ENCODE data around the gene ZNF385A.
A peak's percentile ranks its signal among the peaks of the same experiment; 100 is the strongest.
"Not testable (repeated sequence)": the region's sequence is repeated elsewhere in the genome, so short reads cannot be mapped to it uniquely, and the experiment has no call there.

The ZNF385A gene

DNA sequence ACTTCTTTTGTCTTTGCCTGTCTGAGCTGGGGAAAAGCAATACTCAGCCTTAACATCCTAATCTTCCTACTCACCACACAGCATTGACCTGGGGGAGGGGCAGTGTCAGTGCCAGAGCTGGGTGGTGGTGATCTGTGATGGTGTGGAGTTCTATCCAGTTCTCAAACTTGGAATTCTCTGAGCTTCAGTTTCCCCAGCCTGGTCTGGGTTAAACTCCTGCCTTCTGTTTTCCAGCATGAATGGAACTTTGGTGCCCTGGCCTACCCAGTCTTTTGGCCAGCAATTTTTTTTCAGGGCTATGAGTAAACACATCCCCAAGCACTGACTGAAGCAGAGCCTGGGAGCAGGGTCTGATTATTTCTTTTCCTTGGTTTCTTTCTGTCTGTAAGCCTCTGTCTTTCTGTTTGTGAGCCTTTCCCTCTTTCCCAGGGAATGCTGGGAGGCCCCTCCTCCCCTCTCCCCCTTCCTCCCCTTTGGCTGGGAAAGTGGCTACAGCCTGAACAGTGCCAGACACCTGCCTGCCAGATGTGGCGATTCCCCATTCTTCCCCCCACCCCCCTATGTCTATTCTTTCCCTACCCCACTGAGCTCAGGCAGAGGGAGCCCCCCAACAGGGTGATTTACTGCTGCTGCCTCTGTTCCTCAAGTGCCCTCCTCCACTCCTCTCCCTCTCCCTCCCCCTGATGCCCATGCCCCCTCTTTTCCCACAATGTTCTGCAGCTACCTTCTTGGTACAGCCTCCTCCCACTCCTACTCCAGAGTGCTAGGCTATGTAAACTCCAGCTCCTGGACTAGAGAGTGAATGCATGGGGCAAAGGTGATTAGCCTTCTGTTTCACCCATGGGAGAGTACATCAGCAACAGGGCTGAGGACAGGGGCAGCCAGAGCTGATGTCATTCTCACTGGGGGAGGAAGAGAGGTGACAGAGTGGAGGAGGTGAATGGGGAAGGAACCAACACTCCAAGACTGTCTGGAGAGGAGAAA lies 31.4 kb downstream of the ZNF385A start:
- no peak for DNase-seq

DNA sequence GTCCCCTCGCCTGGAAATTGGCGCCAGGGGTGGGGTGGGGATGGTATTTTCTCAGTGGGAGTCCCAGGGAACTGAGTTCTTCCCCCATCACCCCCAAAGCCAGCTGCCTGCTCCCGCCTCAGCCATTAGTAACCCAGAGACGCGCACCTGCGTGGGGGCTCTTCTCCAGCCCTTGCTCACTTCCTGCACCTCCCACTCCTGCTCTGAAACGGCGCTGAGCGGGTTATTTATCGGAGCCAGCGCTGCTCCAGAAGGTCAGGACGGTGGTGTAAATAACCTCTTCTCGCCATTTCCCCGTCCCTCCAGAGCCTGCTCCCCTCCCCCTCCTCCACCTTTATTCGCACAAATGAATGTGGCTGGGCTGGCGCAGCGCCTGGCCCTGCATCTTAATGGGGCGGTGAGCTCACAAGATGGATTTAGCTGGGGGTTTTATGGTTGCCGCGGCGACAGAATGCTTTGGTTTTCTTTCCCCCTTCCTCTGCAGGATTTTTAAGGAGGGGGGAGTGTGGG lies 32.5 kb downstream of the ZNF385A start:
- peak; percentile 43 for DNase-seq

DNA sequence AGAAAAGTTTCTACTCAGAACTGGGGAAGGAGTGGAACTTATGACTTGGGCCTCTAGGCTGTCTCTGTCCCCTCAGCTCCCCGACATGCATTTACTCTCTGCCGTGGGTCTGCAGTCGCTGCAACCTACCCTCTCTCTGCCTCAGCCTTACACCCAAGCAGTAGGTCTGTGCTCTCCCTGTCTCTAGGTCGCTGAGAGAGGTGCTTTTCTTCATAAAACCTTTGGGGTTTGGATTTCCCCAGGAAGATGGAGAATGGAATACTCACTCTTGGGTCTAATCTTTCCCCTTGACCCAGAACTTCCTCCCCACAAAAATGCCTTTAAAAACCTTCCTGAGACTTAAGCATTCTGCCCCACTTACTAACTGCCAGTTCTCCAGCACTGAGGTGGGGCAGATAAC lies 33.2 kb downstream of the ZNF385A start:
- no peak for DNase-seq

DNA sequence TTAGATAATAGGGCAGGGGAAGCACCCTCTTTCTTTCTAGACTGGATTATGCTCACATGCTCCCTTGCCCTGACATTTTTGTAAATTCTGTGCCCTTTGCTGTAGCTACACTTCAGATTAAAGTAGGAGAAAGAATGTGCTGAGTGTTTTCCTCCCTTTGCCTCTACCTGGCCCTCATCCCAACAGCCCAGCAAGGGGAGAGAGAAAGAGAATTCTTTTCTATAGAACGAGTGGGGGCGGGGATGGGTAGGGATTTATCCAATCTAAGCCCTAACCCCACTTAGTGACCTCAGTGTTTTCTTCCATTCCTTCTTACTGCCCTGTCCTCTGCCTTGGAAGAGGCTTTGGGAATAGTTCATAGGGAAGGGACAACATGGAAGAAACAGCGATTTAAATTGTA lies 33.8 kb downstream of the ZNF385A start:
- no peak for DNase-seq

DNA sequence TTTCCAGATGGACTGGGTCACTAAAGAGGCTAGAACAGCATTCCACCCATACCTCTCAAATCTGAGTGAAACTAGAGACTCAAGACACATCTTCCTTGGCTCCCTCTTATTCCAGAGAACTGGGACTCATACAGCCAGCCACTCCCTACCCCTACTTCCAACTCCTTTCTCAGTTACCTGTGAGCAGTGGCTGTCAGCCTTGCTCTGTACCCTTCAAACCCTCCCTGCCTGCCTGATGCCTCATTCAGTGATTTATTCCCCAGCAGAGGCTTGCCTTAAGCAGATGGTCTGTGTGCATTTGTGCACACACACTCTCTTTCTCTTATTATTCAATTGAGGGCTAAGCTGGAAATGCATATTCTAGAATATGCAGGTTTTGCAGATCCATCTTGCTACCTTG lies 34.9 kb downstream of the ZNF385A start:
- no peak for DNase-seq

DNA sequence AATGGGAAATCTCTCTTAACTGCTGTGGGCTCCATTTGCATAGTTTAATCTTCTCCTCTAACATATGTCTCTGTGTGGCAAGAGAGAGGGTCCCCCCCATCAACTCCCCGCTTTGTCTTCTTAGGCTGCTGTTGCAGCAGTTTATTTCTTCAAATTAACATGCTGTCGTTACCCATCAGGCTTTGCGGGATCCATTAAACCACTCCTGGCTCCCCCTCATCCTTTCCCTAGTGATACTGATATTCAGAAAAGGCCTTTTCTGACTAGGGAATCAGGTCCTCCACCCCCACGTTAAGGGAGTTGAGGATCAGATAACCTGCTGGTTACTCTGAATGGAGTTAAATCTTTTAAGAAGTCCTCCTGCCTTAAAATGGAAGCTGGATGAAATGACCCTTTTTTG lies 35.5 kb downstream of the ZNF385A start:
- DNase-seq = no peak

DNA sequence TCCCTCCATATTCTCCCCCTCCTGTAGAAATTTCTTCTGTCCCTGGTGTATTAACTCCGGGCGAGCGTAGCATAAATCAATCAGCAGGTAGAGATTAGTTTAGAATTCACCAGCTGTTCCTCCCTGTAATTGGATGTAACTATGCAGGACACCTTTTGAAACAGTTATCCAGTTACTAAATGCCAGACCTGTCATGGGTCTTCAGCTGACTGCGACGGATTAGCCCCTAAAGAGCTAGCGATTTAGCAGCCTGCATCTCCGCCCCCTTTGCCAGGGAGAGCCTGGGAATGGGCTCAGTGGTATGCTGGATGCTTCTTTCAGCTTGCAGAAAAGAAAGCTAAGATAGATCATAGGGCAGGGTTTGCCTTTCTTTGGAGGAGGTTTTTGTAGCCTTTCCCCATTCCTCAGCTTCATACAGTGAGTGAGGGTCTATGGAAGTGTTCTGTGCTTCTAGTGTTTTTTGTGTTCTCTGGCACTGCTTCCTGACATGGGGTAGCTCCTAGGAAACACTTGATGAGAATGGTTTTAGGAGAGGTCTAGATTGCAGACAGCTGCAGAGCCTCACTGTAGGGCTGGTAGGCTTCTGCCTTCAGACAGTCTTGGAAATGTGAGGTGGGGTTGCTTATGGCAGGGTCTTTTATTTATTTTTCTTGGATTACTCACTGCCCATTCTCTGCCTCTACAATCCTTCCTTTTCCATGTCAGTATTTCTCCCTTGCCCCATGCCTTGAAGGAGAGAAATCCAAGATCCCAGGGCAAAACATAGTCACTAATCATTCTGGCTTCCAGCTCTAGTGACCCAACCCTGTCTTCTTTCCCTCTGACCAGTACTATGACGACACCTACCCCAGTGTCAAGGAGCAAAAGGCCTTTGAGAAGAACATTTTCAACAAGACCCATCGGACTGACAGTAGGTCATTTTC lies 42.9 kb downstream of the ZNF385A start:
- DNase-seq = no peak

DNA sequence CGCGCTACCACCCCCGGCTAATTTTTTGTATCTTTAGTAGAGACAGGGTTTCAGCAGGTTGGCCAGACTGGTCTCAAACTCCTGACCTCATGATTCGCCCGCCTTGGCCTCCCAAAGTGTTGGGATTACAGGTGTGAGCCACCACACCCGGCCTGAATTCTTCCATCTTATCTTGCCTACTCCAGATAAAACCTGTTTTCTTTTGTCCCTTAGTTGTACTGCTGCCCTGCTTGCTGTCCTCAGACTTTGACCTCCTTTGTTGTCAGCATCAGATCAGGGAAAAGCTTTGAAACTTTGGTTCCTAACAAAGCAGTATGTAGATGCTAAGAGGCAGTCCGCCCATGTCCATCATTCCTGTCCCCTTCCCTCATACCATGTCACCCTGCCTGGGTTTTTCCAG lies 43.7 kb downstream of the ZNF385A start:
- DNase-seq = no peak

DNA sequence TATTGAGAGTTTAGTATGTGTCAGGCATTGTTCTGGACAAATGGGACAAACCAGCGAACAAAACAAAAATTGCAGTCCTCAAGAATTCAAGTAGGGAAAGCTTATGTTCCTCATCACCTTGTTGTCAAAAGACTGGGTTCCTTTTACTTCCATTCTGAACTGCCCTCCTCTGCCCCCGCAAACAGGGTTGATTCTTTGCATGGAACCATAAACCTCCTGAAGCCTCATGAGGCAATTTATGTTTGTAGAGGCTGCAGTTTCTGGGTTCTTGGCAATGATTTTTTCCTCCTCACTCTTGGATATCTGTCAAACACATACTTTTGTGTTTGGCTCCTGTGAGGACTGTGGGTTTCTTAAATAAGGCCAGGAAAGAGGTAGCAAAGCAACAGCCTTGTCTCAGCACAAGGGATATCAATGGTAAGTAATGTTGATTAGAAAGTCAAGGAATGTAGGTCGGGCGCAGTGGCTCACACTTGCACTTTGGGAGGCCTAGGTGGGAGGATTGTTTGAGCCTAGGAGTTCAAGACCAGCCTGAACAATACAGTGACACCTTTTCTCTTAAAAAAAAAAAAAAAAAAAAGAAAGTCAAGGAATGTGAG lies 45.7 kb downstream of the ZNF385A start:
- no peak for DNase-seq

DNA sequence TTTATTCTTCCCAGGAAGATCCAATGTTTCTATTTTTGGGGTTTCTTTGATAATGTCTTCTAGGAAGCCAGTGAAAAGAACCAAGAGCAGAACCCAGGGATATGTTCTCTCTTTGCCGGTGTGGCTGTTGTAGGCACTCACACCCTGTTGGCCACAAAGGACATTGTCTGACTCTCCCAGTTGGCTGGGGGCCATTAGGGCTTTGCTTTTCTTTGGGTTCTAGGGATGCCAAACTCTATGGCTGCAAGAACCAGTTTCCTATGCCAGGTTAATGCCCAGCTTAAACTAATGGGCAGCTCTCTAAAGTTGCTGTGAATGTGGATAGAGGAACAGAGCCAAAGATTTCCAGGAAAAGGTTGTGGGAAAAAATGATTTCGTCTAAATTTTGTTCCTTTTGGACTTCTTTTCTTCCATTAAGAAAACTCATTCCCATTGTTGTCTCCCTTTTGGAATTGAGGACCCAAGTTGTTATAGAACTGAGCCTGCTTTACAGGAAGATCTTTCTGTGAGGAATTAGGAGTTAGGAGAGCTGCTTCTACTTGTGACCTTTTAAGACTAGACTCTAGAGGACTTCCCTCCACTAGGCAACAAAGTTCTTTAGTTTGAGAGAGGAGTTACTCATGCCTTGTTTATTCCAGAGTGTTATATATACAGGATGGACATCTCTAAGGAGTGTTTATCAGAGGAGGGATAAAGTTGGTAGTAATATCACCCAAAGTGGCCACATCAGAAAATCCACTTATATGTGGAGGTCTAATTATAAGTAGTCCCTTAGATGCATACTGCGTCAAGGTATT lies 46.5 kb downstream of the ZNF385A start:
- DNase-seq = no peak

DNA sequence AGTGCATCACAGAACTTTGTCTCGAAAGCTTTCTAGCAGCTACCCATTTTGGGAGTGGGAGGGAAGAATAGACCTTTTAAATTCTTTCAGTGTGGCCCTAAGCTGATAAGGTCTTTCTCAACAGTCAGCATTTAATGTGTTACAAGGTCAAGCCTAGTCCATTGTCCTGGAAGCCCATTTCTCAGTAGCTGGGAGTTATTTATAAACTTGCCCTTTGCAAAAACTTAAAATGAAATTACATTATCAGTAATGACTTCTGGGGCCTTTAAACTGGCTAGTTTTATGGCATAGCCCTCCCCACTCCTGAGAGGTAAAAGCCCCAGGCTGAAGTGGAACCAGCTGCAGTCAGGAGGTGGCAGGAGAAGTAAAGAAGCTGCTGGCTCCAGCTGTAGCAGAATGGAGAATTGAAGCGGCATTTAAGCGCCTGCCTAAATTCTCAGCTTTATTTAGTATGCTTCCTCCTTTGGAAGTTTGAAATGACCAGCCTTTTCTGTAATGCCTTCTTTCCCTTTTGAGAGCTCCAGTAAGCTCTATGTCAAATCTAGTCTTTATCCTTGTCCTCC lies 47.2 kb downstream of the ZNF385A start:
- DNase-seq = no peak

DNA sequence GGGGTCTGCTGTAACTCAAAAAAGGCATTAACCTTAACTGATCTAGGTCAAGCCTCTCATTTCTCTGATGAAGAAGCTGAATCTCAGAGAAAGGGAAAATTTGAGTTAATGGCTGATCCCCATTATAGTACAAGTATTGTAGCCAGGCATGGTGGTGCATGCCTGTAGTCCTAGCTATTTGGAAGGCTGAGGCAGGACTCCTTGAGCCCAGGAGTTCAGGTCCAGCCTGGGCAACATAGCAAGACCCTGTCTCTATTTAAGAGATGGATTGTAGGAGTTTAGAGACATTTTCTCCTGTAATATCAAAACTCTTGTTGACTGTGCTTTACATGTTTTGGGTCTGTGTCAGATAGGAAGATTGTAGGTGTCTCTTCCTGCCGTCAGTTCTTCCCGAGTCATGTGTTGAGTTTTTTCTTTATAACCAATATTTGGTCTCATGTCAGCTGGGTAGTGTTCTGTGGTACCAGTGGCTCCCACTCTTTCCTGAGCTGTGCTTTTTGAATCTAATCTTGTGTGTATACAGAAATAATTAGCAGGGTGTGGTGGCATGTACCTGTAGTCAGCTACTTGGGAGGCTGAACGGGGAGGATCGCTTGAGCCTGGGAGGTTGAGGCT lies 51.0 kb downstream of the ZNF385A start:
- no peak for DNase-seq

DNA sequence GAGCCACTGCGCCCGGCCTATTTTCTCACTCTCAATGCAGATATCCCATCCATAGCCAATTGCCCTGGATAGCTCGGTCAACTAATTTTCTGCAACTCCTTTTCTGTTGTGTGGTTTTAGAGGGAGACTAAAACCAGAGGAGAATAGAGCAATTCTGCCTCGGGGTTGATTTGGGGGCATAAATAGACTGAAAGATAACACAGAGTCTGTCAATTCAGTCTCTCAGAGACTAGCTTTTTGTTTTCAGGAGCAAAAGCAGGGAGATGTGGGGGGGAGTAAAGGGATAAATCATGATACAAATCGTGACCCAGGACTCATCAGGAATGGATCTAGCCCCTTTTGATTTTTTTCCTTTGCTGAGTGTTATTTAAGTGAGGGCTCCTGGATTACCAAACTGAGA lies 53.1 kb downstream of the ZNF385A start:
- no peak for DNase-seq

DNA sequence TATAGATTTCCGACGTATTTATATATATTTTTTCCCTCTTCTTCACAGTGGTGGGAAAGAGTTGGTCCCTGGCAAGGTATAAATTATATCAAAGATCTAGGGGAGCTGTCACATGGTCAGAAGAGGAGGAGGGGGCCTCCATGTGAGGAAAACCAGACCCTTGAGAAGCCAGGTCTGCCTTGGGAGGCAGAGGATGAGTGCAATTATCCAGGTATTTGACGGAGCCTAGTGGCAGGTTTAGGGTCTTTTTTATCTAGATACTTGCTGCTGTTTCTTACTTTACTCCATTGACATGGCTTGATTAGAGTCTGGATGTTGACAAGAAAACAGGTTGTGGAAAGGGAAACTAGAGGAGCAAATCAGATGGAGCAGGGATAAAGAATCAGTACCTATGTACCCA lies 54.1 kb downstream of the ZNF385A start:
- no peak for DNase-seq

DNA sequence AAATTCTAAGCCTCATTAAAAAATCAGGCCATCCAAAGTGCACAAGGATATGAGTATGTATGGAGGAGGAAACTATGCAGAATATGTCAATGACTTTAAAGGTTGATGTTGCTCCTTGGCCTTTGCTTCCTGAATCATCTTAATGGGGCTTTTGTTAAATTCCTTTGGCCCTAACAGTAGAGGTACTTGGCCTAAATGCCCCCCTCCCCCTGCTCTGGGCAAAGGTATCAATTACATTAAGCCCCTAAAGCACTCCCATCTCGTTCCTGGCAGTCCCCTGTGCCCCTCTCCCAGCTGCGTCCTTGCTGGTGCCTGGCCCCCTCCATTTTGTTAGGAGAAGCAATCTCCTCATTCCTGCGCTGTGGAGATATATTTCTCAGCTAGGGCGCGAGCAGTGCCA lies 54.8 kb downstream of the ZNF385A start:
- no peak for DNase-seq

DNA sequence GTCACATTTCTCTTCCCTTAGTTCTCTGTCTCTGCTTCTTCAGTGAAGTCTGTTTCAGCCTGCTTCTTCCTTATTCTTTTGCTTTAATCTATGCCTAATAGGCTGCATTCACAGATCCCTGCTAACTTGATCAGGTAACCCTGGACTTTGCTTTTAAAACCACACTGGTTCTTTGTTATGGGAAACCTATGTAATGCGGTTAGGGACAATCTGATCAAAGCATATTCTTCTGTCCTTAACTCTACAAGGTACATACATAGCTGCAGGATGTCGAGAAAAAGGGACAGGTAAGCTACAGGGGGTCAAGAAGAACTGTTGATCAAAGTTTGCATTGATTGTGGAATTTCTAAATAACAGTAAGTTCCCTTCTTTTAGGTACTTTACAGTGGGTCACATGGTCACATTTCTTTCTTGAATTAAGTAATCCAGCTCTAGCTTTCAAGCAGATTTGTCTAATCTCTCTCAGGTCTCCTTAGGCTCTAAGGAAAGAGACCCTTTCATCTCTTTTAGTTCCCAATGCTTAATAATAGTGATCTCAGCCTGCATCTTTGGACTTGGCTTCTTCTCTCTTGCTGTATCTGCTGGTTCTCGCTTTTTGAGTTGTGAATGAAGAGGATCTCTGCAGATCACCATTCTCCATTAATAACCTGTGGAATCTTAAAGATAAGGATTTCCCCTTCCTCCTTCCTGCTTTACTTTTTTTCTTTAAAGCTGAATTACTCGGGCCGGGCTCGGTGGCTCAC lies 55.8 kb downstream of the ZNF385A start:
- DNase-seq = no peak

DNA sequence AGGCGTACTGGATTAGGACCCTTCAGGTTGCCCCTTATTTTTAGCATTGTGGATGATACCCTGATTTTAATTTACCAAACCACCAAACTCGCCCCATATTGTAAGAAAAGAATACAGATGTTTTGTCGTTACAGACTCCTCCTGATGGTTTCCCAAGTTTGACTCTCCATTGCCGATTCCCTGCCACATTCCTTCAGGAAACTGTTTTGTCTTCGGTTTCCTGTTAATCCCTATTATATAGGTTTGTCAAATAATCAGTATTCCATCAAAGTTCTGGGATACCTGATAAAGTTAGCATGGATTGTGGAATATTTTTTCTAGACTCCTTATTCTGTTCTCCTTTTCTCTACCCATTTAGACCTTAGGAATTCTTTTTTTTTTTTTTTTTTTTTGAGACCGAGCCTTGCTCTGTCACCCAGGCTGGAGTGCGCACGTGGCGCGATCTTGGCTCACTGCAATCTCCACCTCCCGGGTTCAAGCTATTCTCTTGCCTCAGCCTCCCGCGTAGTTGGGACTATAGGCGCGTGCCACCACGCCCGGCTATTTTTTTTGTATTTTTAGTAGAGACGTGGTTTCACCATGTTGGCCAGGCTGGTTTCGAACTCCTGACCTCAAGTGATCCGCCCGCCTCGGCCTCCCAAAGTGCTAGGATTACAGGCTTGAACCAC lies 59.0 kb downstream of the ZNF385A start:
- DNase-seq = not testable (repeated sequence)

DNA sequence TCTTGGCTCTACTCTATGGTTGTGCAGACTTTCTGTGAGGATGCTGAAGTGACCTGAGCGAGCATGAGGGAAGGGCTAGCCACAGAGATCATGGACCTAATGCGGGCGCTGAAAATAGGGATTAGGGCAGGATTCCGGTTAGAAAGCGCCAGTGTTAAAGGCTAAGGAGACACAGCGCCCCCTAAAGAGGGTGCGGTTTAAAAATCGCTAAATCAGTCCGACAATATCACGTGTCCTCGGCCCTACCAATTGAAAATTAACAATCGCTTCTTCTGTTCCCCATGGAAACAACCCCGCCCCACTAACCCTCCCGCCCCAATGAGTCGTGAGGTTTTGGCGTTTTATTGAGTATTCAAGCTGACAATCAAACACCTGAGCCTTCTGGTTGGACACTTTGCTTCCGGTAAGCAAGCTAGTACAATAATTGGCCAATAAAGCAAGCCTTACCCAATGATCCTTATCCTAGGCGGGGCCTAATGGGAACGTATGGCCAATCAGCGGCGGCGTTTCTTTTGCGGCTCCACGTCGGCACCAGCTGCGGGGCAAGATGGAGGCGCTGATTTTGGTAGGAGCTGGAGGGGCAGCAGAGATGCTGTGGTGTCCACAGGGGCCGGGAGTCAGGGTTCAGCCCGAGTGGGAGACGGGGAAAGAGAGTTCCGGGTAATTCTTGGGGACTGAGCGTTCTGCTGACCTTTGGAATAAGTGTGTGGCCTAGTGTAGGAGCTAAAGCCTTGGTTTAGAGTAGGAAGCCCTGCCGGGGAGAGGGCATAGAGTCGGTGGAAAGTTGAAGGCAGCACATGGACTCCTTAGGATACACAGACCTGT lies 59.7 kb downstream of the ZNF385A start, which contains the start of gene COPZ1:
COPZ1 (plus strand) TSS at position 515 of the 825 bp plus-strand sequence; CDS start at position 548, 33 bp downstream.
- DNase-seq = peak; percentile 82

DNA sequence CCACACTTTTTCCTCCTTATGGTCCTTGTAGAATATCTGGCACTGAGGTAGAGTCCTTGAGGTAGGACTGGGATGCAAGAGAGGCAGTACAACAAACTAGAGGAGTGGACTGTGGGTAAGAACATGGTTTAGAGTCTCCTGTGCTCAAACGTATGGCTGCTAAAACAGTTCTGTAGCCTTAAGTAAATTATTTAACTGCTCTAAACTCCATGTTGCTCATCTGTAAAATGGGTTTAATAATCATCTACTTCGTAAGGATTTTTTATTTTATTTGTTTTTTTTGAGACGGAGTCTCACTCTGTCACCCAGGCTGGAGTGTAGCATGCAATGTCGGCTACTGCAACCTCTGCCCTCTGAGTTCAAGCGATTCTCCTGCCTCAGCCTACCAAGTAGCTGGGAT lies 63.2 kb downstream of the ZNF385A start:
- DNase-seq = no peak

Measured in stimulated activated CD4-positive, alpha-beta T cell treated with anti-CD3 and anti-CD28 coated beads, Interleukin-12 subunit alpha, Interleukin-12 subunit beta, amount 100 ng/mL, for 4 hours (primary cell).